ENCODE data around the gene GPR162.

DNA sequence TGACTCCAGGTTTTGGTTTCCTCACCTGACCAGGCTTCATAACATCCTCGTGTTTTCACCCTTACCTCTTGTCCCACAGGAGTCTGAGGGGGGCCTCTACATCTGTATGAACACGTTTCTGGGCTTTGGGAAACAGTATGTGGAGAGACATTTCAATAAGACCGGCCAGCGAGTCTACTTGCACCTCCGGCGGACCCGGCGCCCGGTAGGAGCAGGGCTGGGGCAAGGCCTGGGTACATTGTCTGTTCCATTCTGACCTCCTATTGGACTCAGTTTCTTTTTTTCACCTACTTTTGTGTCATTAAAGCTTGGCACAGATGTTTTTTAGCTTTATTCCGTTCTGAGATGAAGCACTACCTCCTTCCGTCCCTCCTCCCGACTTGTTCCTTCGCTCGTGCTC, 33.7 kb downstream of the GPR162 start:
- TF ChIP-seq, protein P1, sequence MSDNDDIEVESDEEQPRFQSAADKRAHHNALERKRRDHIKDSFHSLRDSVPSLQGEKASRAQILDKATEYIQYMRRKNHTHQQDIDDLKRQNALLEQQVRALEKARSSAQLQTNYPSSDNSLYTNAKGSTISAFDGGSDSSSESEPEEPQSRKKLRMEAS (IDR thresholded peaks at IDR 0.05), result no peak
- TF ChIP-seq, protein P2, sequence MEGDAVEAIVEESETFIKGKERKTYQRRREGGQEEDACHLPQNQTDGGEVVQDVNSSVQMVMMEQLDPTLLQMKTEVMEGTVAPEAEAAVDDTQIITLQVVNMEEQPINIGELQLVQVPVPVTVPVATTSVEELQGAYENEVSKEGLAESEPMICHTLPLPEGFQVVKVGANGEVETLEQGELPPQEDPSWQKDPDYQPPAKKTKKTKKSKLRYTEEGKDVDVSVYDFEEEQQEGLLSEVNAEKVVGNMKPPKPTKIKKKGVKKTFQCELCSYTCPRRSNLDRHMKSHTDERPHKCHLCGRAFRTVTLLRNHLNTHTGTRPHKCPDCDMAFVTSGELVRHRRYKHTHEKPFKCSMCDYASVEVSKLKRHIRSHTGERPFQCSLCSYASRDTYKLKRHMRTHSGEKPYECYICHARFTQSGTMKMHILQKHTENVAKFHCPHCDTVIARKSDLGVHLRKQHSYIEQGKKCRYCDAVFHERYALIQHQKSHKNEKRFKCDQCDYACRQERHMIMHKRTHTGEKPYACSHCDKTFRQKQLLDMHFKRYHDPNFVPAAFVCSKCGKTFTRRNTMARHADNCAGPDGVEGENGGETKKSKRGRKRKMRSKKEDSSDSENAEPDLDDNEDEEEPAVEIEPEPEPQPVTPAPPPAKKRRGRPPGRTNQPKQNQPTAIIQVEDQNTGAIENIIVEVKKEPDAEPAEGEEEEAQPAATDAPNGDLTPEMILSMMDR (IDR thresholded peaks at IDR 0.05; ENCODE audit: low read depth, low read length, missing input control), result no peak
